Gastroesophageal sphincter (tissue), 4 donors: ENCODE measurements around the gene KRTAP4-11. TPM values are rescaled to one million over a fixed set of nuclear protein-coding genes. Genes with fewer than 3 reads are reported as not detected.
"Not testable (repeated sequence)": the region's sequence is repeated elsewhere in the genome, so short reads cannot be mapped to it uniquely, and the experiment has no call there.

Source experiments
- ATAC-seq: fragments of 150-250 bp; one replicate; pipeline ENCODE4 v1.9.1; 2016; ENCODE audit warnings: mild to moderate bottlenecking, moderate library complexity
- H3K27ac ChIP-seq, 4 donors: fragments of 200-600 bp; sonication (generic) in 3 of 4; 1 replicate in 3 of 4; 2 replicates in 1 of 4; pipeline ENCODE4 v1.5.1; 2016 to 2019
- H3K27me3 ChIP-seq: fragments of 200-600 bp; sonication (generic); one replicate; pipeline ENCODE4 v1.5.1; 2019
- H3K36me3 ChIP-seq, 2 donors: fragments of 200-600 bp; sonication (generic); one replicate each; pipeline ENCODE4 v1.5.1; 2019; ENCODE audit warnings: control low read depth in 1 of 2
- H3K4me1 ChIP-seq, 3 donors: fragments of 200-600 bp; sonication (generic); 1 replicate in 2 of 3; 2 replicates in 1 of 3; pipeline ENCODE4 v1.5.1; 2016 to 2019; ENCODE audit warnings: control low read depth in 2 of 3
- H3K4me3 ChIP-seq, 2 donors: fragments of 200-600 bp; sonication (generic); one replicate each; pipeline ENCODE4 v1.5.1; 2019; ENCODE audit warnings: mild to moderate bottlenecking in 1 of 2, moderate library complexity in 1 of 2
- H3K9me3 ChIP-seq, 3 donors: fragments of 200-600 bp; sonication (generic); one replicate each; pipeline ENCODE4 v1.5.1; 2017 to 2019; ENCODE audit warnings: control low read depth in 2 of 3
- CTCF ChIP-seq, 4 experiments: fragments of 200-600 bp in 2 of 4; fragments of 450-650 bp in 2 of 4; sonication (generic) in 1 of 4; IDR thresholded peaks; one replicate each; pipeline ENCODE4 v1.5.1; 2017 to 2019; ENCODE audit warnings: antibody characterized with exemption in 4 of 4, mild to moderate bottlenecking in 2 of 4, moderate library complexity in 2 of 4
- EP300 ChIP-seq: sonication (generic); formaldehyde crosslinking; IDR thresholded peaks from one replicate; pipeline ENCODE4 v1.6.1; 2017; ENCODE audit warnings: antibody characterized with exemption, mild to moderate bottlenecking
- POLR2A ChIP-seq, 2 donors: fragments of 450-650 bp; IDR thresholded peaks; one replicate each; pipeline ENCODE4 v1.6.1; 2017; ENCODE audit warnings: antibody characterized with exemption in 2 of 2, mild to moderate bottlenecking in 2 of 2, moderate library complexity in 1 of 2
- POLR2AphosphoS5 ChIP-seq: sonication (generic); formaldehyde crosslinking; IDR thresholded peaks from one replicate; pipeline ENCODE4 v1.6.1; 2017; ENCODE audit warnings: antibody characterized with exemption
- WGBS, 2 donors: methylation state at CpG; one replicate each; pipeline ENCODE4 v1.1.5; 2018; ENCODE audit warnings: low coverage in 1 of 2; 5-methylcytosine and 5-hydroxymethylcytosine counted together
- total RNA-seq, 4 donors: library from RNA; depleted of rRNA; stranded (reverse); fragments of >200 nt; gene quantifications; one replicate each; pipeline ENCODE4 v1.1.0, GENCODE V29; 2016

Gene KRTAP4-11
- total RNA-seq, 4 donors from 2014 or later, result not detected

- Histone ChIP-seq H3K9me3 (no peaks in the 10 kb centered on the region), H3K36me3 (no peaks in the 10 kb centered on the region), H3K4me1 (no peaks in the 10 kb centered on the region), H3K27me3 (peaks cover 26% of the 10 kb centered on the region), H3K27ac (no peak overlapping the region), H3K4me3 (no peak overlapping the region)
- no peak for ATAC-seq
- 67 to 89% methylated on average over 3 to 6 of the region's 6 CpGs for WGBS, 2 donors
- TF ChIP-seq POLR2AphosphoS5 (no peak), EP300 (no peak), CTCF (IDR thresholded peaks at IDR 0.05) (no peak), POLR2A (IDR thresholded peaks at IDR 0.05) (no peak)
These were observed 19.7 kb downstream of the KRTAP4-11 start for GRCh38 chr17:41098481-41098880.

- H3K4me3 ChIP-seq, result no peak within 1 kb of the TSS
- no peaks in the 10 kb centered on the region for H3K9me3 ChIP-seq
- no peaks in the 10 kb centered on the region for H3K36me3 ChIP-seq
- no peak for ATAC-seq
- H3K4me1 ChIP-seq, result no peaks in the 10 kb centered on the region
- H3K27me3 ChIP-seq, result peaks cover 26% of the 10 kb centered on the region
- 49 to 93% methylated on average over 2 to 4 of the region's 4 CpGs for WGBS, 2 donors
- no peak within 1 kb of the TSS for H3K27ac ChIP-seq
- TF ChIP-seq CTCF (IDR thresholded peaks at IDR 0.05) (no peak), POLR2AphosphoS5 (no peak), POLR2A (IDR thresholded peaks at IDR 0.05) (no peak), EP300 (no peak)
These were observed 20.1 kb downstream of the KRTAP4-11 start, which contains the start of gene KRTAP4-8 for GRCh38 chr17:41098042-41098441. Gene KRTAP4-8, minus strand, starts transcription at chr17:41098142. Its CDS starts 58 bp downstream, at chr17:41098084.

GRCh38 chr17:41096055-41096454 lies 22.1 kb downstream of the KRTAP4-11 start:
- Histone ChIP-seq H3K27ac (no peak overlapping the region), H3K4me3 (no peak overlapping the region), H3K36me3 (no peaks in the 10 kb centered on the region), H3K27me3 (peaks cover 19% of the 10 kb centered on the region), H3K9me3 (no peaks in the 10 kb centered on the region), H3K4me1 (no peaks in the 10 kb centered on the region)
- no peak for ATAC-seq
- WGBS, 2 donors, result 84 to 85% methylated on average over 5 to 7 of the region's 7 CpGs
- TF ChIP-seq EP300 (no peak), POLR2A (IDR thresholded peaks at IDR 0.05) (no peak), POLR2AphosphoS5 (no peak), CTCF (IDR thresholded peaks at IDR 0.05) (no peak)

- H3K36me3 ChIP-seq, H3K4me3 ChIP-seq, H3K27ac ChIP-seq, ATAC-seq, H3K9me3 ChIP-seq, H3K4me1 ChIP-seq, H3K27me3 ChIP-seq: not testable (repeated sequence)
- WGBS, 2 donors, result 57 to 58% methylated on average over 4 of the region's 4 CpGs
These were observed 29.3 kb downstream of the KRTAP4-11 start for GRCh38 chr17:41088760-41089352.

GRCh38 chr17:41084100-41084856 lies 33.9 kb downstream of the KRTAP4-11 start, which contains the start of gene KRTAP4-7:
Gene KRTAP4-7, plus strand, starts transcription at chr17:41084150. Its CDS starts 57 bp downstream, at chr17:41084207.
- not testable (repeated sequence) for H3K4me3 ChIP-seq, H3K9me3 ChIP-seq, H3K27me3 ChIP-seq, ATAC-seq, H3K4me1 ChIP-seq, H3K27ac ChIP-seq, H3K36me3 ChIP-seq
- WGBS, 2 donors, result 63% methylated on average over 2 of the region's 14 CpGs; no CpG with 5 or more reads in 1 of the 2 donors

- not testable (repeated sequence) for H3K36me3 ChIP-seq, ATAC-seq, H3K27me3 ChIP-seq, H3K9me3 ChIP-seq, H3K27ac ChIP-seq, H3K4me1 ChIP-seq, H3K4me3 ChIP-seq
- WGBS, 2 donors, result 44% methylated on average over 2 of the region's 2 CpGs; no CpG with 5 or more reads in 1 of the 2 donors
These were observed 34.7 kb downstream of the KRTAP4-11 start for GRCh38 chr17:41083427-41083826.
